DOHH2 (cell line): ENCODE results near the gene PIP4K2B.

Source experiments
- H3F3A ChIP-seq: fragments of 200-600 bp; sonication (generic), shearing (Covaris generic); 2 replicates; pipeline ENCODE4 v1.6.0; 2016; ENCODE audit warnings: antibody characterized with exemption, mild to moderate bottlenecking; ENCODE audit not compliant: control insufficient read depth, insufficient read depth
- H3K27ac ChIP-seq: fragments of 200-600 bp; sonication (generic); 2 replicates; pipeline ENCODE4 v1.5.1; 2014; ENCODE audit warnings: low read depth, mild to moderate bottlenecking, low read length, moderate library complexity
- H3K27me3 ChIP-seq: fragments of 200-600 bp; sonication (generic); 2 replicates; pipeline ENCODE4 v1.6.1; 2014; ENCODE audit warnings: mild to moderate bottlenecking, low read length, mixed read lengths; ENCODE audit not compliant: control insufficient read depth
- H3K36me3 ChIP-seq: fragments of 200-600 bp; sonication (generic); 2 replicates; pipeline ENCODE4 v1.6.1; 2014; ENCODE audit warnings: mild to moderate bottlenecking, low read length, moderate library complexity, mixed read lengths; ENCODE audit not compliant: control insufficient read depth
- H3K4me1 ChIP-seq: fragments of 200-600 bp; sonication (generic); 2 replicates; pipeline ENCODE4 v1.6.1; 2014; ENCODE audit warnings: mild to moderate bottlenecking, low read length, mixed read lengths; ENCODE audit not compliant: control insufficient read depth
- H3K4me2 ChIP-seq: fragments of 200-600 bp; sonication (generic); 2 replicates; pipeline ENCODE4 v1.6.0; 2014; ENCODE audit warnings: mild to moderate bottlenecking, low read length, moderate library complexity
- H3K4me3 ChIP-seq: fragments of 200-600 bp; sonication (generic); 2 replicates; pipeline ENCODE4 v1.5.1; 2014; ENCODE audit warnings: mild to moderate bottlenecking, low read length, mixed read lengths
- H3K79me2 ChIP-seq: fragments of 200-600 bp; sonication (generic); 2 replicates; pipeline ENCODE4 v1.6.1; 2014; ENCODE audit warnings: mild to moderate bottlenecking, low read length, mixed read lengths; ENCODE audit not compliant: control insufficient read depth
- H3K9me2 ChIP-seq: fragments of 200-600 bp; sonication (generic); replicated peaks from 2 replicates; pipeline ENCODE4 v1.6.1; 2014; ENCODE audit warnings: mild to moderate bottlenecking, low read length, mixed read lengths; ENCODE audit not compliant: control insufficient read depth
- H3K9me3 ChIP-seq: fragments of 200-600 bp; sonication (generic); 2 replicates; pipeline ENCODE4 v1.6.1; 2014; ENCODE audit warnings: antibody characterized with exemption, low read length, mixed read lengths; ENCODE audit not compliant: control insufficient read depth, insufficient read depth
- H4K20me1 ChIP-seq: fragments of 200-600 bp; sonication (generic); 2 replicates; pipeline ENCODE4 v1.6.0; 2014; ENCODE audit warnings: low read depth, mild to moderate bottlenecking, antibody characterized with exemption, low read length, moderate library complexity; ENCODE audit not compliant: control insufficient read depth, insufficient read depth
- CTCF ChIP-seq: fragments of 200-600 bp; sonication (generic); IDR thresholded peaks from one replicate; pipeline ENCODE4 v1.5.1; 2014; ENCODE audit warnings: antibody characterized with exemption, mild to moderate bottlenecking, low read depth, low read length; ENCODE audit not compliant: poor library complexity, severe bottlenecking
- EZH2phosphoT487 ChIP-seq: fragments of 200-600 bp; sonication (generic); IDR thresholded peaks from 2 replicates; pipeline ENCODE4 v1.6.1; 2017; ENCODE audit warnings: borderline replicate concordance, mild to moderate bottlenecking, antibody characterized with exemption, low read length, moderate library complexity, mixed read lengths

The PIP4K2B gene

DNA sequence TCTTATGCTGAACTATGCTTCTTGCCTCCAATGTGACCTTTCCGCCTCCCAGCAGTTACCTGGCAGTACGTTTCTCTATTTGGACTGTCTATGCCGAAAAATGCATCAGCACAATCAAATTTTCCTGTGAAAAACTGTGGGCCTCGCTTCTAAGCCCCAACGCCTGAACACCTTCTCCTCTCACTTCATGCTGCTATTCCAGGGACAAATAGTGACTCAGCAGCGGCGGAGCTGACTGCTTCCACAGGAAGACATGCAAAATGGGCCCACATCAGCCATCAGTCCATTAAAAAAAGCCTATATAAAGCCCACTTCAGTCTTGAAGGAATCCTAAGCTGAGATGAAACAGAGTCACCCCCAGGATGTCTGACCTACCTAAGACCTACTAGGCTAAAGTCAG lies 10.5 kb upstream of the PIP4K2B start:
- Histone ChIP-seq H3K4me1 (peaks cover 10% of the 10 kb centered on the region), H3K27me3 (no peaks in the 10 kb centered on the region), H3K27ac (no peak overlapping the region), H4K20me1 (no peaks in the 10 kb centered on the region), H3K9me2 (no peaks in the 10 kb centered on the region), H3K4me3 (no peak overlapping the region), H3K36me3 (peaks cover 59% of the 10 kb centered on the region), H3F3A (no peaks in the 10 kb centered on the region), H3K79me2 (no peaks in the 10 kb centered on the region), H3K4me2 (no peak overlapping the region), H3K9me3 (no peaks in the 10 kb centered on the region)
- TF ChIP-seq CTCF (no peak), EZH2phosphoT487 (no peak)

GRCh38 chr17:38800237-38800760 lies 943 bp upstream of the PIP4K2B start:
- no peaks in the 10 kb centered on the region for H4K20me1 ChIP-seq
- no peaks in the 10 kb centered on the region for H3K27me3 ChIP-seq
- H3K9me2 ChIP-seq: no peaks in the 10 kb centered on the region
- H3K79me2 ChIP-seq: peaks cover 40% of the 10 kb centered on the region
- no peaks in the 10 kb centered on the region for H3K9me3 ChIP-seq
- no peak for TF ChIP-seq EZH2phosphoT487
- TF ChIP-seq CTCF: no peak
- peak overlapping the region; percentile 87 for H3K4me3 ChIP-seq
- H3K4me1 ChIP-seq: peaks cover 21% of the 10 kb centered on the region
- peaks cover 16% of the 10 kb centered on the region for H3F3A ChIP-seq
- peak overlapping the region; percentile 63 for H3K4me2 ChIP-seq
- H3K36me3 ChIP-seq: peaks cover 53% of the 10 kb centered on the region
- no peak overlapping the region for H3K27ac ChIP-seq

DNA sequence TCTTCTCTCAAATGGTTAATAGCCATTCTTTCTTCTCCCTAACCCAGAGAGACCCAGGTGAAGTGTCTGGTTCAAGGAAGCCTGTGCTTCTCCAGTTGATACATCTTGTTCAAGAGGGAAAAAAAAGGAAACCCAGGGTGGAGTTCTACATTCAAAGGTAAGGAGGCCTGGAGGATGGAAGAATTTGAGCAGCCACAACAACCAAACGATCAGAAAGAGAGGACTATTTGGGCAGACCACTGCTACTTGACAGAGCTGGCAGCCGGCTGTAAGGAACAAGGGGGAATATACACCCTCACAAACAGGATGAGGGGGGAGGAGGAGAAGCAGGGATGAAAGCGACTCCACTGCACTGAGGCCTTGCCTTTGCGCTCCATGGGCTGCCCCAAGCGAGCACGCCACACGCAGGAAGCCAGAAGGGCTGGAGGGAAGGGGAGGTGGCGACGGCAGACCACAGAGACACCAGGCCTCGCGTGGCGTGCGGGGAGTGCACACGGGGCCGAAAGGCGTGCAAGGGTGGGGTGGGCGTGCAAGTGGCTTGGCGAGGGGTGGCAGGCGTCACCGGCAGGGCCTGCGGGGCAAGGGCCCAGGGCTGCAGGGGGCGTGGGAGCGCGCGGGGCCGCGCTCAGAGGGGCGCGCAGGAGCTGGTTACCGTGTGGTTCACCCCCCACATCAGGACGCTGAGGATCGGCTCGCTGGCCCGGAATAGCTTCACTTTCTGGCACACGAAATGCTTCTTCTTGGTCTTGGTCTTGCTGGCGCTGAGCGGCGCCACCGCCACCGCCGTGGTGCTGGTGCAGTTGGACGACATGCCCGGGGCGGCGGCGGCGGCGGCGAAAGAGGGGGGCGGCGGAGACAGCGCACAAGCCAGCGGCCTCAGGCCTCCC lies 499 bp downstream of the PIP4K2B start:
- H3K9me3 ChIP-seq: no peaks in the 10 kb centered on the region
- no peaks in the 10 kb centered on the region for H4K20me1 ChIP-seq
- peak overlapping the region; percentile 93 for H3K4me2 ChIP-seq
- H3K4me3 ChIP-seq: peak overlapping the region; percentile 87
- H3K79me2 ChIP-seq: peaks cover 51% of the 10 kb centered on the region
- H3K4me1 ChIP-seq: peaks cover 21% of the 10 kb centered on the region
- peaks cover 51% of the 10 kb centered on the region for H3K36me3 ChIP-seq
- H3K27me3 ChIP-seq: no peaks in the 10 kb centered on the region
- H3K9me2 ChIP-seq: no peaks in the 10 kb centered on the region
- H3F3A ChIP-seq: peaks cover 16% of the 10 kb centered on the region
- TF ChIP-seq EZH2phosphoT487 (no peak), CTCF (peak; percentile 37)
- peak overlapping the region; percentile 60 for H3K27ac ChIP-seq
